ENCODE data around the gene DET1.
"Not testable (repeated sequence)": the region's sequence is repeated elsewhere in the genome, so short reads cannot be mapped to it uniquely, and the experiment has no call there.

DET1 gene

DNA sequence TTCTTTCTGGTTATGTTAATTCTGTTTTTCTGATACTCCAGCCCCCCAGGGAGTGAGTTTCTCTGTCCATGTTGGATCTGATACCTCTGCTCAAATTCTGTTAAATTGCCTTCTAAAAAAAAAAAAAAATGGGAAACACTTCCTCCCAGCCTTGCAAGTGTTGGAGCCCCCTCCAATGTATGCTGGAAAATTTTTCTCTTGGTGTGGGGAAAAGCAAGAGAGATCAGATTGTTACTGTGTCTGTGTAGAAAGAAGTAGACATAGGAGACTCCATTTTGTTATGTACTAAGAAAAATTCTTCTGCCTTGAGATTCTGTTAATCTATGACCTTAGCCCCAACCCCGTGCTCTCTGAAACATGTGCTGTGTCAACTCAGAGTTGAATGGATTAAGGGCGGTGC lies 6.1 kb downstream of the DET1 start:
- DNase-seq (ENCODE audit: low spot score), result not testable (repeated sequence)

DNA sequence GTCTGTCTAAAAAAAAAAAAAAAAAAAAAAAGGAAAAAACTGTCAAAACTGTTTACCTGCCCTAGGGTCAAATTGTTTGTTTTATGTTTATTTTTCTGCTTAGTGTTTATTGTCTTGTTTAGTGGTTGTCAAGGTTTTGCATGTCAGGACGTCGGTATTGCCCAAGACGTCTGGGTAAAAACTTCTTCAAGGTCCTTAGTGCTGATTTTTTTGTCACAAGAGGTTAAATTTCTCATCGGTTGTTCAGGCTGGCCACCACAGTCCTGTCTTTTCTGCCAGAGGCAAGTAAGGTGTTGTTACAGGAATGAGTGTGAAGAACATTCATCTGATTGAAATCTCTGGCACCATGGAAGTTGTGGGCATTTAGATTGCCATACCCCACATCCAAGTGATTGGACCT lies 7.0 kb downstream of the DET1 start:
- DNase-seq (ENCODE audit: low spot score), result no peak

DNA sequence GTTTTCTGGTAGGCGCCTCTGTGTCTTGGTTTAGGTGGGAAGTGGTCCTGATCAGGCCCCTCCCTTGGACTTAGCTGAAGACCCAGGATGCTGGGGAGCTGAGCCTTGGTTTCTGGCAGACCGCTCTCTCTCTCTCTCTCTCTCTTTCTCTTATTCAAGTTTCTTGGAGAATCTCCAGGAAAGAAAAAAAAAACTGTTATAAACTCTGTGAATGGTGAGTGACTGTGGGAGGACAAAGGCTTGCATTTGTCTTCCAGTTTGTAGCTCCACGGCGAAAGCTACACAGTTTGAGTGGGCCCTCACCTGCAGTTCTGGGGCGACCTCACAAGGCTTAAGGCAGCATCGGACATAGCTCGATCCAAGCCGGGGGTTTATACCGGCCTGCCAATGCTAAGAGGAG lies 7.5 kb downstream of the DET1 start:
- no peak for DNase-seq (ENCODE audit: low spot score)

DNA sequence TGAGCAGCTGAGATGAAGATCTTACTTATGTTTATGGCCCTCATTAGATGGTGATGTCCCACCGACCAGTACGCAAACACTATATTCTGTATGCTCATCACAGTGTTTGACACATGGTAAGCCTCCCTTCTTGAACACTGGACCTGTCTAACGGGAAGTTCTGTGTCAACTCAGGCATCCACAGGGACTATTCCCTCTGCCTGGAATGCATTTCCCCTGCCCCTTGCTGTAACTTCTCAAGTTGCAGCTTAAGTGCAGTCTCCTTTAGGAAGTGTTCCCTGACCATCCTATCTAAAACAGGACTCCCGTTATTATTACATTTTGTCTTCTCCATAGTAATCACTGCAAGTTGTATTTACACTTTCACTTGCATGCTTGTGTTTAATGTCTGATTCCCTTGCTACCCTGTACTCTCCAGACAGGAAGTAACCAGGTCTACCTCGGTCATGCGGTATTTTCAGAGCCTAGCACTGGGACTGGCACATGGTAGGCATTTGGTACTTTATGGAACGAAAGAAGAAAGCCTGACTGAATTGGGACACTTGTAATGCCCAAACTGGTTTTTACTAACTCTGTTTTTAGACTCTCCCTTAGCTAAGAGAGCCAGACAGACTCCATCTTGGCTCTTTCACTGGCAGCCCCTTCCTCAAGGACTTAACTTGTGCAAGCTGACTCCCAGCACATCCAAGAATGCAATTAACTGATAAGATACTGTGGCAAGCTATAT lies 8.7 kb downstream of the DET1 start:
- no peak for DNase-seq (ENCODE audit: low spot score)

DNA sequence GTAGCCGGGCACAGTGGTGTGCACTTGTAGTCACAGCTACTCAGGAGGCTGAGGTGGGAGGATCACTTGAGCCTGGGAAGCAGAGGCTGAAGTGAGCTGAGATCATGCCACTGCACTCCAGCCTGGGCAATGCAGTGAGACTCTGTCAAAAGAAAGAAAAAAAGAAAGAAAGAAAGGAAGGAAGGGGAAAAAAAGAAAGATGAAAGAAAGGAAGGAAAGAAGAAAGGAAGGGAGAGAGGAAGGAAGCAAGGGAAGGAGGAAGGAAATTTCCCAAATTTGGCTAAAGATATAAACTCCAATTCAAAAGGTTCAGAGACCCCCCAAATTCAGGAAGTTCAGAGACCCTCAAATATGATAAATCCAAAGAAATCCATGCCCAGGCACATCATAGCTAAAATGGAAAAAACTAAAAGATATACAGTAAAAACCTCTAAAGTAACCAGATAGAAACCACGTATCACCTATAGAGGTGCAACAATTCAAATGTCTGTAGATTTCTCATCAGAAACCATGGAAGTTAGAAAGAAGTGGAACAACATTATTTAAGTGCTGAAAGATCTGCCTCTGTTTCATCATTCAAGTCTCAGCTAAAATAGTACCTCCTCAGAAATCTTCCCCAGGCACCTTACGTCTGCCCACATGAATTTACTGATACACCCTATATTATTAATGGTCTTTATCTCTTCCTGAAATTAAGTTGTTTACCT lies 10.7 kb downstream of the DET1 start:
- DNase-seq (ENCODE audit: low spot score), result no peak

DNA sequence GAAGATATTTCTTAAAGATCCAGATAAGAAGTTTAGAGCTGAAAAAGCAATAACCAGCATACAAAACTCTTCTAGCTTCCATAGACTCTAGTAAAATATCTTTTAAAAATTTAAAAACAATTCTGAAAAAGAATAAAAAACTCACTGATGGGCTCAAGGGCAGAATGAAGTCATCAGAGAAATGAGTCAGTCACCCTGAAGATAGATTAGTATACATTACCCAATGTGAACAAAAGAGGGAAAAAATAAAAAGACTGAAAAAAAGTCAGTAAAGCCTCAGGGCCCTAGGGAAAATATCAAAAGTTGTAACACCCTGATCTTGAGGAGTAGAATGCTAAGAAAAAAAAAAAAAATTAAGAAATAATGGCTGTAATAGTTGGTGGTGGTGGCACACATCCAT lies 11.4 kb downstream of the DET1 start:
- DNase-seq (ENCODE audit: low spot score), result no peak

DNA sequence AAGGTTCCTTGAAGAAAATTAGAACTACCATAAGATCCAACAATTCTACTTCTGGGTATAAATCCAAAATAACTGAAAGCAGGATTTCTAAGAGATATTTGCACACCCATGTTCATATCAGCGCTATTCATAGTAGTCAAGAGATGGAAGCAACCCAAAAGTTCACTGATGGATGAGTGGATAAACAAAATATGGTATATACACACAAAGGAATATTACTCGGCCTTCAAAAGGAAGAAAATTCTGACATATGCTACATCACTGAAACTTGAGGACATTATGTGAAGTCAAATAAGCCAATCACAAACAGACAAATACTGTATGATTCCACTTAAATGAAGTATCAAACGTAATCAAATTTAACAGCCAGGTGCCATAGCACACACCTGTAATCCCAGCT lies 13.1 kb downstream of the DET1 start:
- no peak for DNase-seq (ENCODE audit: low spot score)

DNA sequence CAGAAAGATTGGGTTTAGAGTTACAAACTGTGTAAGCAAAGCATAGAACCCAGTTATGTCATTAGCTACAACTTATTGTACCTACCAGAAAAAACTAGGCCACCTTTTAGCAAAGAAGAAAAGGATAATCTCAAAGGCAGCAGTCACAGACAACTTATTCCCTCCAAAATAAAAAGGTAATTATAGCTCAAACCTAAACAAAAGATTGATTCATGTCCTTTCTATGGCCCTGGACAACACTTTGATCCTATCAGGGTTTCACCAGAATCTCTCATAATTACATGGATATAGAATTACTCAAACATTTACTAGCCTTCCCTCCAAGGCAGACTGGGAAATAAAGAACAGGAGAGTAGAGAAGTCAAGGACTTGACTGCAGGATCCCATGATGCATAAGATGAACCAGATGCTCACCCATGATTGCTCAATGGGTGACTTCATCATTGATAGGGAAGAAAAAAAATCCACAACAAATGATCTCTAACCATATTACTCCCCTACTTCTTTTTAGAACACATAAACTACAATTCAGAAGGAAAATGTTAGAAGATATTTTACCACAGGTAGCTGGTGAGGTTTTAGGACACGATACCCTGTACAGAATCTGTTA lies 17.4 kb downstream of the DET1 start:
- no peak for DNase-seq (ENCODE audit: low spot score)

DNA sequence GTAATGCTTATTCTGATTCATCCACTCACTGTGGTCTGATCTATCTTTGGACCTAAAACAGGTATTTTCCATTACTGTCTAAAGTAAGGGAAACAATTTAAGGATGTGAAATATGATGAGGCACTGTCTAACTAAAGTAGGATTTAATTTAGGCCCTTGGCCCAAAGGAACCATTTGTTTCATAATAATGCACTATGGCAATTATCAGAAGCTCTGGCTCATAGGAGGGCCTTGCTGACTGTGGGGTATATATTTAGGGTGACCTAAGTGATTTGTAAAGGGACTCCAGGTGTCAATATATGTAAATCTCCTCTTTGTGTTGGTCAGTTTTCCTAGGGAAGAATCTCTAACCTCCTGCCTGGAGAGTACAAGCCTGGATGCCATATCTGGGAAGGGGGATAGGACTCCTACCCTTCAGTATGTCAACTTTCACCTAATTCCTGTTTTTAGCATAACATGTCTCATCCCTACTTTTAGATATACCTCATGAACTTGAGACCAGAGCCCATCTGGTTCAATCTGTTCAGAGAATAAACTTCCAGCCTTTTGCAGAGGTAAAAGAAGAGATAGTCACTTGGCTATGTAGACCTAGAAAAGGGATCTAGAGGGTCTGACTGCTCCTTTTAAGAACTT lies 20.1 kb downstream of the DET1 start:
- no peak for DNase-seq (ENCODE audit: low spot score)

DNA sequence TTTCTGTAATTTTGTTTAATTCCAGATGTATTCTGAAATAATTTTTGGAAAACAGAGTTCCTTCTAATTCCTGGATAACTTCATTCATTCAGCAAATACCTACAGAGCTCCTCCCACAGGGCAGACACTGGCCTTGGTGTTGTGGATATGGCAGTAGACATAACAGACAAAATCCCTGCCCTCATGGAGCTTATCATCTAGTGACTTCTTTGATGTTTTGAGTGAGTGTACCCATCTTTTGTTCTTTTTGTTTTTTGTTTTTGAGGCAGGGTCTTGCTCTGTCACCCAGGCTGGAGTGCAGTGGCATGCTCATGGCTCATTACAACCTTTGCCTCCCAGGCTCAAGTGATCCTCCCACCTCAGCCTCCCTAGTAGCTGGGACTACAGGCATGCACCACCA lies 21.1 kb downstream of the DET1 start:
- no peak for DNase-seq (ENCODE audit: low spot score)

DNA sequence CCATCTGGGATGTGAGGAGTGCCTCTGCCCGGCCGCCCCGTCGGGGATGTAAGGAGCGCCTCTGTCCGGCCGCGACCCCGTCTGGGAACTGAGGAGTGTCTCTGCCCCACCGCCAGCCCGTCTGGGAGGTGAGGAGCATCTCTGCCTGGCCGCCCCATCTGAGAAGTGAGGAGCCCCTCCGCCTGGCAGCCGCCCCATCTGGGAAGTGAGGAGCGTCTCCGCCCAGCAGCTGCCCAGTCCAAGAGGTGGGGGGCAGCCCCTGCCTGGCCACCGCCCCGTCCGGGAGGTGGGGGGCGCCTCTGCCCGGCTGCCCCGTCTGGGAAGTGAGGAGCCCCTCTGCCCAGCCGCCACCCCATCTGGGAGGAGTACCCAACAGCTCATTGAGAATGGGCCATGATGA lies 22.4 kb downstream of the DET1 start:
- not testable (repeated sequence) for DNase-seq (ENCODE audit: low spot score)

DNA sequence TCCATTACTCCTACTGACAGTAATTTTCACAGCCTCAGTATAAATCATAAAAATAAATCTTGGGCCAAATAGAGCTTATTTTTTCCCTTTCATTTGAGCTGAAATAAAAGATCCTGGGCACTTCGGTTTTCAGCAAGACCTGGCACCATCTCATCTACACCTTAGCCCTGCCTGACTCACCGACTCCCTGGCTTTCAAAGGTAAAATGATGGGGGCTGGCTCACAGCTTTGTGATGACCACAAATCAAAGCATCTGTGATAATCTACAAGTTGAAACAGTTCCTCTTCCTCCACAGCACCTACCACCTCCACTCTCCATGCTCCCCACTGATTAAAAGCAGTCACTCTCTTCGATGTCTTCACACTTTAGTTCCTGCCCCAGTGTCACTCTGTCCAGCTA lies 27.6 kb downstream of the DET1 start:
- DNase-seq (ENCODE audit: low spot score), result no peak

DNA sequence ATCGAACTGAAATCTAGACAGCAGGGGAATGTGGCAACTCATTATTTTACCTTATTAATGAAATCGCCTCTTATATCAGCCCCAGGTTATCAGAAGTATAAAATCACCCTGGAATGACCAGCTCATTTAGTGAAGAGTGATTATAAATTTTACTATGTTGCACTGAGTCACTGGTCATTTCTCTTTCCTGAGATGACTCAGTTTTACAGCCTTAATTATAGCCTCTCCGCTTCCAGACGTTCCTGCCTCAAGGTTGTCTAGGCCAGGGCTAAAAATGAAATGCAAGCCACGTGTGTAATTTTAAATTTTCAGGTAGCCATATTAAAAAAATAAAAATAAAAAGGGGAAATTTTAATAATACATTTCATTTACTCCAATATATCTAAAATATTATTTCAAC lies 33.3 kb downstream of the DET1 start:
- DNase-seq (ENCODE audit: low spot score), result no peak

DNA sequence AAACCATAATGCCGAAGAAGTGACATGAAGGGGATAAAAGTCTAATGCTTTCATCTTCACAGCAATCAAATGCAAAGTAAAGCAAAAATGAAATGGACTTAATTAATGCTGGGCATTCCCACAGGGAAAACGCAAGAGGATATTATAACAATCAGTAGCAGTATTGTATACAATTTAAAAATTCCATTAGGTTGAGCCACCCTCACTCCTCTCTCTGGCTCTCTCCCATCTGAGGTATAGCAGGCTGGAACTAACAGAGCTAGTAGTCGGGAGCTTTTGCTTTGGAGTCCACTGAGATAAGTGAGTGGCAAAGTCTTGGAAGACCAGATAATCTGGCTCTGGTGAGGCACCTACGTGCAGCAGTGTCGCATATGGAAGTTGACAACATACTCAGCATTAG lies 33.9 kb downstream of the DET1 start:
- DNase-seq (ENCODE audit: low spot score), result no peak

DNA sequence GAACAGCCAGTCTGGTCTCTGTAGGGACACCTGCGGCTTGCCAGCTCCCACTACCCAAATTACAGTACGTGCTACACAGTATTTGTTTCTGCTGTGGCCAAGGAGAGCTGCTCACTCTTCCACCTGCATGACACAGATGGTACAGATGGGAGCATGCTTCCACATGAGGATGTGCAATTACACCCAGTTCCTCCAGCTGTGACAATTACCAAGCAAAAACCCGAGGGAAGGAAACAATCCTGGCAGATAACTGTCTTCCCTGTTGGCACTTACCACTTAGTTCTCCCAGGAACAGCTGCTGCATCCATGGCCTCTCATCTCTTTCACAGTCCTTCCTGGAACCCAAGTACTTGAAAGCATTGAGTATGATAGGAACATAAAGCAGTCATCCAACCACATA lies 34.4 kb downstream of the DET1 start:
- DNase-seq (ENCODE audit: low spot score), result no peak

DNA sequence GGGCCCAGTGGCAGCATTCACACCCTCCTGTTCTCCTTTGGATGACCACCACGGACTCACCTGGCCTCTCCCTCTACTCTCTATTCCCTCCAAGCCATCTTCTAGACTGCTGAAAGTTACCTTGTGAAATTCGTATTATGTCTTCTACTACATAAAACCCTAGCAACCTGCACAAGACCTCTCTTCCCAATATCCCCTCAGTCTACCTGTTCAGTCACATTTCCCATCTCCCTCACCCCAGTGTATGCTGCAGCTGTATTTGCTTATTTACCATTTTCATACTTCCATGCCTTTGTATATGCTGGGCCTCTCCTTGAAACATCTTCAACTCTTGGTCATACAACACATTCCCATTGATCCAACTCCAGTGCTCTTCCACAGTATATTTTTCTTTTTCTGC lies 35.3 kb downstream of the DET1 start:
- DNase-seq (ENCODE audit: low spot score), result no peak

DNA sequence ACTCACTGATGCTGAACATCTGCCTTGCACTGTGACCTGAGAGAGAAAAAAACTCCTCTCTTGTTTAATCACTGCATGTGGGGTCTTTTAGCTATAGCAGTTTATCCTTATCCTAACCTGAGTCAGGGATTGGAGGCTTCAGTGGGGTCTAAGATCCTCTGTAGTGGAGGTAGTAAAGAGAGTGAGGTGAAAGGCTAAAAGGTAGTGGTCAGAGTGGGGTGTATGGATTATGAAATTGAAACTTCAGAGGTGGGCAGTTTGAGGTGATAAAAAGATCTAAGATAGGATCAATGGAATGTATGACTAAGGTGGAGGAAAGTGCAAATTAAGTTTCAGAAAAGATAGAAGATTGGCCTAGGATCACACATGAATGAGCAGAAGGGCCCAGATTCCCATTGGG lies 36.5 kb downstream of the DET1 start:
- DNase-seq (ENCODE audit: low spot score), result no peak

DNA sequence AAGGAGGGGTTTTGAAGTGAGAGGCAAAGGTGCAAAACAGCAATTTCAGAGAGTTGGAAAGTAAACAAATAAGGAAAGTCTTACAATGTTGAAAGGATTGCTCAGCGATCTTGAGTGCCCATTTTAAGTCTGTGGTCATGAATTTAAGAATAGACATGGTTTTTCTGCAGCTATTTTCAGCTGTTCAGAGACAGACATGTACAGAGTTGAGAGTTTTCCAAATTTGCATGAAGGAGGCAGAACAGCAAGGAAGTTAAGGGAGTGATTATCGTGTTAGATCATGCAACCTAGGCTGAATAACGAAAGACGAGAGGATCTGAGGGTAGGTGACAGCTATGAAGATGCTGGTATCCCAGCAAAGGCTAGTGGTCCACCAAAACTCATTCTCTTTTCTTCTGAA lies 37.2 kb downstream of the DET1 start:
- no peak for DNase-seq (ENCODE audit: low spot score)

DNA sequence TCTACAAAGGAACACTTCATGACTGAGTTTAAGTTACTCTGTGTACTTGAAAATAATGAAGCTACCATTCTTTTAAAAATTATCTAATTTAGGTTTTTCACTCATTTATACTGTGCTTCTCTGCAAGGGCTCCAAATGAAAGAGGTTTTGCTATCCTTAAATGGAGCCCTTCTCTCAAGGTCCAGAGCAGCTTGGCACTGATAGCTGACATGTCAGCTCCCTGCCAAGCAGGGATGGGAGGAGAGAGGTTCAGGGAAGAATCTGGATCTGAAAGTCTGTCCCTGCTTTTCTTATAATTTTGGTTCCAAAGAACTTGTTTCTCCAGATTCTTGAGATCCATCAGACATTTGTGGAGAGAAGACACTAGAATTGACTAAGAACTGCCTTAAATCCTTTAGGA lies 39.9 kb downstream of the DET1 start:
- DNase-seq (ENCODE audit: low spot score), result no peak

DNA sequence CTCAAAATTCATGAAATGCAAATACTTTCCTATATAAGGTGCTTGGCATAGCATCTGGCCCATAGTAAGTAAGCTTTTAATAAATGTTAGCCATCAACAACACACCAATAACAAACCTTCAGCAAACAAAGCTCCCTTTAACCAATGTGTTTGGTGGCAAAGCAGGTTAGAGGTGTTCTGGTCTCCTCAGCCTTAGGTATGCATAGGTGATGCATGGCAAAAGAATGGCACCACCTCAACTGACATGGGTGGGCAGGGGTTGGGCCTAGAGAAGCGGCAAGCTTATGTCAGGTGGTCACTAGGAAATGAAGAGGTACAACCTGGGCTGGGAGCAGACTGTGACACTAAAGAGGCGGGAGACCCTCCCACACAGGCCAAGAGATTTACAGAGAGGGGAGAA lies 40.8 kb downstream of the DET1 start:
- no peak for DNase-seq (ENCODE audit: low spot score)

DNA sequence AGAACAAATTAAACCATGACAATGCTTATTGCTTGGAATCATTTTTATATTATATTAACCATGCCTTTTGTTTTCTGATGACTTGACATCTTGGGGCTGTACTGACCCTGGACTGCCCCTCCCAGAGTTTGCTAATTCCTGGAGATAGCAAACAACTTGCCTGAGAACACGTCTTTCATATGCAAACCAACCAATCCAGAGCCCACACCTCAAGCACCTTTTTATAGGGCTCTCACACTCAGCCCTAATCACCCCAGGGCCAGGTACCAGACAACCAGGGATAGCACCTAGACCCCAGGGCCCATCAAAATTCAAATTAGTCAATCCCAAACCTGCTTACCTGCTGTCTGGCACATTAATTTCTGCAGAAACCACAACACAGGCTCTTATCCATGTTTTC lies 42.0 kb downstream of the DET1 start:
- DNase-seq (ENCODE audit: low spot score), result no peak

DNA sequence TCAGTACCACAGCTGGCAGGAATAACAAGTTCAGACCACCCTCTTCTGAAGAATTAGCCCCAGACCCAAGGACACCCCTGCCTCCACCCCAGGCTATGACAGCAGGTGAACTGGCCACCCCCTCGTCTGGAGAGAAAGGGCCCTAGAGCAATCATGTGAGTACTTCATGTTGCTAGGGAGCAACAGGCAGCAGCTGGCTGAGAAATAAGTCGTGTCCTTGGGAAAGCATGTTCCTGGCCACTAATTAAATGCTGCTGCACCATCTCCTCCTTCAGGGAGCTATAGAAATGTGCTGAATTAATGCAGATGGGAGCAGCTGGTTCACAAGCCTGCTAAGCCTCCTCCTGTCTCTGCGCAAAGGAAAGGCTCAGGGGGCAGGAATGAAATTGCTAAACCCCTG lies 47.5 kb downstream of the DET1 start:
- DNase-seq (ENCODE audit: low spot score), result no peak

DNA sequence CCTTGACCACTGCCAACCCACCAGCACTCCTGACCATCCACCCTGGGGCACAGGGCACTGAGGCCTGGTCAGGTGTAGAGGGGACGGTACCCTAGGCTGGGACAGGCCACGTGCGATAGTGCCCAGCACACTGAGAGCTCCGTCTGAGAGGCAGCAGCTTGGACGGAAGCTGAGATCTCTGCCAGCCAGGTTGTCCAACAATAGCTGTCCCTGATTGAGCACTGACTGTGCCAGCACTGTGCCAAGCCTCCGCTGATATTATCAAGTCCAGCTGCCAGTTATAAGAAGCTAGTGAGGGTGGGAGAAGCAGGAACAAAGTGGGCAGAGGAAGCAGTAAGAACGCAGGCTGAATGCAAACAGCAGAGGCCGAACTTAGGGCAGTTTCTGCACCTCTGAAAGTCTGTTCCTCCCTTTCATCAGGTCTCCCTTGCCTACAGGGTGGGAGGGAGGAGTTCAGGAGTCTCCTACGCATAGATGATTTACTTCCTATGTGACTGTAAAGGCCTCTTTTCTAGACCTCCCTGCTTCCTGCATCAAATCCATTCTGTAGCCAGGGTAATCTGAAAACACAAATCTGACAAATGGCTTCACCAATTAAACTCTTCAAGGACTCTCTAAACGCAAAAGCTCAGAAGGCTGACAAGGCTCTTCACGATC lies 49.2 kb downstream of the DET1 start:
- DNase-seq (ENCODE audit: low spot score), result no peak
